GM12875 (cell line): ENCODE measurements around the gene LINGO4.

Source experiments
- H3K4me3 ChIP-seq: one replicate; pipeline ENCODE4 v1.5.1; 2011; ENCODE audit warnings: low read depth, low read length, control low read depth
- TF ChIP-seq, protein P1 (sequence below): IDR thresholded peaks from 2 replicates; pipeline ENCODE4 v1.5.1; 2011; ENCODE audit warnings: low read depth, mild to moderate bottlenecking, control low read depth, inconsistent platforms, low read length, moderate library complexity, borderline replicate concordance; ENCODE audit not compliant: insufficient read depth

The LINGO4 gene

GRCh38 chr1:151822404-151822803 is 17.2 kb upstream of the LINGO4 start:
- TF ChIP-seq, protein P1, sequence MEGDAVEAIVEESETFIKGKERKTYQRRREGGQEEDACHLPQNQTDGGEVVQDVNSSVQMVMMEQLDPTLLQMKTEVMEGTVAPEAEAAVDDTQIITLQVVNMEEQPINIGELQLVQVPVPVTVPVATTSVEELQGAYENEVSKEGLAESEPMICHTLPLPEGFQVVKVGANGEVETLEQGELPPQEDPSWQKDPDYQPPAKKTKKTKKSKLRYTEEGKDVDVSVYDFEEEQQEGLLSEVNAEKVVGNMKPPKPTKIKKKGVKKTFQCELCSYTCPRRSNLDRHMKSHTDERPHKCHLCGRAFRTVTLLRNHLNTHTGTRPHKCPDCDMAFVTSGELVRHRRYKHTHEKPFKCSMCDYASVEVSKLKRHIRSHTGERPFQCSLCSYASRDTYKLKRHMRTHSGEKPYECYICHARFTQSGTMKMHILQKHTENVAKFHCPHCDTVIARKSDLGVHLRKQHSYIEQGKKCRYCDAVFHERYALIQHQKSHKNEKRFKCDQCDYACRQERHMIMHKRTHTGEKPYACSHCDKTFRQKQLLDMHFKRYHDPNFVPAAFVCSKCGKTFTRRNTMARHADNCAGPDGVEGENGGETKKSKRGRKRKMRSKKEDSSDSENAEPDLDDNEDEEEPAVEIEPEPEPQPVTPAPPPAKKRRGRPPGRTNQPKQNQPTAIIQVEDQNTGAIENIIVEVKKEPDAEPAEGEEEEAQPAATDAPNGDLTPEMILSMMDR, result no peak
- H3K4me3 ChIP-seq, result no peak overlapping the region

- H3K4me3 ChIP-seq, result no peak overlapping the region
- TF ChIP-seq, protein P1, result no peak
These were observed 15.7 kb upstream of the LINGO4 start for GRCh38 chr1:151820940-151821339.

DNA sequence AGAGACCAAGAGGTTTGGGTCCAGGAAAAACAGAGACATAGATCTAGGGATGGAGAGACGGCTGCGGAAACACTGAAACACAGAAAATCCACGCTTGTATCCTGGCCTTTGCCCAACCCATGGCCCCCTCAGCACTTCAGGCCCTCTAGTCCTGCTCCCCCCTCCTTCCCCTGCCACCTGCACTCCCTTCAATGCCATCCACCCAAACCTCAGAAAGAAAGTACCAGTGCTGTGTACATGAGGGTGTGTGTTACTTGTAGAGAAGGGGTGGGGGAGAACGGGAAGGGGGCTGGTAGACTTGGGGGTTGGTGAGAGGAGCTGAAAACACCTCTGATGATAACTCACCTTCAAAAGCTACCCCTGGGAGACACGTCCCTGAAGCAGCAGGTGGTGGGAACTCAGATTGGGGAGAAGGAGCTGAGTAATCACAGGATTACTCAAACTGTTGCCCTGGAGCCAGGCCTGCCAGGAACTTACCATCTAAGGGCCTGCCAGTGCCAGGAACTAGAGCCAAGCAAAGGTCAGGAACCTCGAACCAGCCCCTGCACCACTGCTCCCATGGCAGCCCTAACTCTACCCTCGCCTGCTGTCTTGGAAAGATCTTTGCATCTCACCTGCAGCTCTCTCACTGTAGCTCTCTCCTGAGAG is 14.9 kb upstream of the LINGO4 start:
- TF ChIP-seq, protein P1, result no peak
- H3K4me3 ChIP-seq, result no peak overlapping the region

DNA sequence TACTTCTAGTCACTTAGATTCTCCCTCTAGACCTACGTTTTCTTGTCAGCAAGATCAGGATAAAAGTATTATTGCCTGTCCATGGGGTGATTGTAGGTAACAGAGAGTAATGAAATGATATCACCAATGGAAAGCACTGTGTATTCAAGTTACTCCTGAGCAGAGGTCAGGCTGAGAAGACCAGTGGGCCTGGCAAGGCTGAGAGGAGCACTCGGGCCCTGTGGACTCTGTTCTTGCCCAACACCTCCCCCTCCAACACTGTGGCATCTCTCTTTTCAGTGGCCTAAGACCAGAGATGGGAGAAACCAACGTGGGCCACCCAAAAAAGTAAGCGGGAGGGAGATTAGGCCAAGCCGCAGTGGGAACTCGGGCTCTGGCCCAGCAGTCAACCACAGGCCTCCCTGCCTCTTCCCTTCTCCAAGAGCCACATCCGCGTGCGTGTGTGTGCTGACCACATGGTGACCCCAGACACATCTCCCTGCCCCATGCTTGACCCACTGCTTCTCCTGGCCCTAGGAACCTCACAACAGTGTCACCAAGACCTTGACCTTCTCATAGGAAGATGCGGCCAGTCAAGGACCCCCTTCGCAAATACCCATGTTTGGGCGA is 14.1 kb upstream of the LINGO4 start:
- TF ChIP-seq, protein P1, result no peak
- no peak overlapping the region for H3K4me3 ChIP-seq

DNA sequence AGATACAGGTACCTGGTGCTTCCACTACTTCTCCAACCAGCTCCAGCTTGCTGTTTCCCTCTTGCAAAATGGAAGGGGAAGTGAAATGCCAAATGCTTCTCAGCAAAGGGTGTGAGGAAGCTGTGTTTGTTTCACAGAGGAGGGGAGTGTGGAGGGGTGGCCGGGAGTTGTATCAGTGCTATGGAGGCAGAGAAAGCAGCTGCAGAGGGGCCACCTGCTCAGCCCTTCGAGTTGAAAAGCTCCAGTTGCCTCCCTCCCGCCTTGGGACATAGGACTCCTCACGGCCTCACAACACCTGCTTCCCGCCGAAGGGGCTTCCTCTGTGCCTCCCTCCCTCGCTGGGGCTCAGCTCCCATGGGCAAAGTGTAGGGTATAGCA is 12.1 kb upstream of the LINGO4 start:
- no peak overlapping the region for H3K4me3 ChIP-seq
- TF ChIP-seq, protein P1, result no peak

DNA sequence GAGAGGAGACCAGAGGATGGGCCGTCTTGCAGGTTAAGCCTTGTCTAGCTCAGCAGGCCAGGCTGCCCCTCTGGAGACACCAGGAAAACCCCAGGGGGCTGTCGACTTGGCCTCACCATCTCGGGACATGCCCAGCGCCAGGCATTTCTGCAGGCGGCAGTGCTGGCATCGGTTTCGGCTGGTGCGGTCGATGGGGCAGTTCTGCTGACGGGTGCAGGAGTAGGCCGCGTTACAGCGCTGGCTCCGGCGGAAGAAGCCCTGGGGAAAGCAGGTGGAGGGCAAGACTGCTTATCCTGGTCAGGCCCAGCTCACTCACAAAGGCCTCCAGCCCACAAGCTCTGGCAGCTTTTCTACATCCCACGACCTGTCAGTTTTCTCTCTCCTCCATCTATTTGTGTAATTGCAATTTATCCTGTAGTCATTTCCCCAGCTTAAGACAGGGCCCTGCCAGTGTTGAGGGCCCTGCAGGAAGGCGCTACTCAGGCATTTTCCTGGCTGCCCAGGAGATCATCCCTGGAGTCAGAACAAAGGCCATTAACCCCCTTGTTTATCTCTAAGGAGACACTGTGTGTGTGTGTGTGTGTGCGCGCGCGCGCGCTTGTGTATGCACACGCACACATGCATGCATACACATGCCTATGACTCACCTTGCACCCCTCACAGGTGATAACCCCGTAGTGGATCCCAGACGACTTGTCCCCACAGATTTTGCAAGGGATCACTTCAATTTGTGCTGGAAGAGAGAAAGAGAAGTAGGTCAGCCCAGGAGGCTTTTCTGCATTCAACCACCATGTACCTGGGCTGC is 11.5 kb upstream of the LINGO4 start:
- TF ChIP-seq, protein P1, result no peak
- no peak overlapping the region for H3K4me3 ChIP-seq
